HG03558 (cell line): ENCODE results near the gene MED10.

Experiments
- ATAC-seq: cut with Tn5 transposase; IDR thresholded peaks from one replicate; pipeline ENCODE4 v1.9.1; 2021; ENCODE audit warnings: moderate number of reproducible peaks; ENCODE audit not compliant: unreplicated experiment; ENCODE audit errors: extremely low read depth

The MED10 gene

GRCh38 chr5:6377905-6378765 lies at the start of gene MED10:
TSS of gene MED10 (minus strand) at chr5:6378547. CDS start at chr5:6378483, 64 bp downstream.
- peak; percentile 98 for ATAC-seq

DNA sequence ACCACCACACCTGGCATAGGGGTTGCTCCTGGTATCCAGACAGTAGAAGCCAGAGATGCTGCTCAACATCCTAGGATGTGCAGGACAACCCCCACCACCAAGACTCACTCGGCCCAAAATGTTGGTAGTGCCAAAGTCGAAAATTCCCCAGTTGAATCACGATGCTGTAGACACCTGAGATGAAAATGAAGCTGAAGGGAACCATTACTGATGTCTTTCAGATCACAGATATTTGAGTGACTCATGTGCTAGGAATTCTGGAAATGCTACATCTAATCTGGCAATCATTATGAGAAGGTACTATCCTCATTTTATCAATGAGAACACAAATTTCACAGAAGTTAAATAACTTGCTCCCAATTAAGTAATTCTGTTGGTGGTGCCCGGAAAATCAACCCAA lies 49.3 kb upstream of the MED10 start:
- ATAC-seq: no peak

DNA sequence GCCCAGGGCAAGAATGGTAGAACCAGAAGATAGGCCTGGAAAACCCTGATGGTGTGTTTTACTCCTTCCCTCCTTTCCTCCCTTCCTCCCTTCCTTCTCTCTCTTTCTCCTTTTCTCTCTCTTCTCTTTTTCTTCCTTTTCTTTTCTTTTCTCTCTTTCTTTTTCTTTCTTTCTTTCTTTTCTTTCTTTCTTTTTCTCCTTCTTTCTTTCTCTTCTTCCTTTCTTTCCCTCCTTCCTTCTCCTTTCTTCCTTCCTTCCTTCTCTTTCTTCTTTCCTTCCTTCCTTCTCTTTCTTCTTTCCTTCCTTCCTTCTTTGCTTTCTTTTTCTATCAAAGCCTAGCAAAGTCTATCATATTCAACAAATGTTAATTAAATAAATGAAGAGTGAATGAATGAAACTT lies 46.4 kb upstream of the MED10 start:
- ATAC-seq: no peak

- no peak for ATAC-seq
Measured at GRCh38 chr5:6424110-6424659, 45.8 kb upstream of the MED10 start.

GRCh38 chr5:6423327-6424109 lies 45.2 kb upstream of the MED10 start:
- no peak for ATAC-seq

DNA sequence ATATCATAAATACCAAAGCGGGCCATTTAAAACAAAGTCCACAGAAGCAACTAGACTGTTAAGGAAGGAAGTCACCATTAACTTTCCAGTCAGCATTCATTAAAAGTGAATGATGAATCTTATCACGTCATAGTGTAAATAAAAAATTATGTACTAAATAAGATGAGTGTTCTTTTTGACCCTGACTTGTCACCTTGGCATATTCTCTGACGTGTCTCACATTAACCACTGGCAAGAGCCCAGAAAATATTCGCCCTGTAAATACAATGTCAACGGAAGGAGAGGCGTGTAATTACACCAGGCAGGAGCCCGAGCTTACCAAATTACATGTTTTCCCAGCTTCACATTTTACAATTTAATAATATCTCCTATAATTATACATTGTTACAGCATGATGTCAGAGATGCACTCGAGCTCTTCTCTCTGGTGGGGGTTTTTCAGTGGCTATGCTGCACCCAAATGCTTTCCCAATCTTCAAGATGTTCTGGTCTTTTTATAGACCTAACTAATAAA lies 41.0 kb upstream of the MED10 start:
- no peak for ATAC-seq

DNA sequence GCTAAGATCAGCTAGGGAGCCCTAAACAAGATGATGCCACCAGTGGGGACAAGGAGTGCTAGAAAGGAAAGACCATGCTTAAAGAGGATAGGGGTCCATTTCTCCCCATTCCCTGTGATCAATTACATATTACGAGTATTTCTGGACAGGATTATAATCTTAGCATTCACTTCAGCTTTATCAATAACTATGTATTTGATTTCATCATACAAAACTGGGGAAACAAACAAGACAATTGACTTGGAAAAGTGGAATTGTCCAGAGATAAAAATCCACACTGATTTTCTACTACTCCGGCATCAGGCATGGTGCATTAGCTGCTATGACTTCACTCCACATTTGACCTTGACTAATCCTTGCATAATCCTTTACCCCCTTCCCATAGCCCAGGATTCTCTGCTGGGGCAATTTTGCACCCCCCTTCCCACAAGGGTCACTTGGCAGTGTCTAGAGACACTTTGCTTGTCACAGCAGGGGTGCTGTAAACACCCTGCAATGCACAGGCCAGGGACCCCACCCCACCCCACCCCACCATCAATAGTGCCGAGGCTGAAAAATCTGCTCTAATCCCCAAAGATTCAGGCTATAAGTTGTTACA lies 40.4 kb upstream of the MED10 start:
- no peak for ATAC-seq

DNA sequence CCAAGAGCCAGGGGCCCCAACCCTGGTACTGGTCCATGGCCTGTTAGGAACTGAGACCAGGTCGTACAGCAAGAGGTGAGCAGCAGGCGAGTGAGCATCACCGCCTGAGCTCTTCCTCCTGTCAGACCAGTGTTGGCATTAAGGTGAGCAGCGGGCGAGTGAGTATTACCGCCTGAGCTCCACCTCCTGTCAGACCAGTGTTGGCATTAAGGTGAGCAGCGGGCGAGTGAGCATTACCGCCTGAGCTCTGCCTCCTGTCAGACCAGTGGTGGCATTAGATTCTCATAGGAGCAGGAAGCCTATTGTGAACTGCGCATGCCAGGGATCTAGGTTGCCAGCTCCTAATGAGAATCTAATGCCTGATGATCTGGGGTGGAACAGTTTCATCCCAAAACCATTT lies 39.3 kb upstream of the MED10 start:
- no peak for ATAC-seq

DNA sequence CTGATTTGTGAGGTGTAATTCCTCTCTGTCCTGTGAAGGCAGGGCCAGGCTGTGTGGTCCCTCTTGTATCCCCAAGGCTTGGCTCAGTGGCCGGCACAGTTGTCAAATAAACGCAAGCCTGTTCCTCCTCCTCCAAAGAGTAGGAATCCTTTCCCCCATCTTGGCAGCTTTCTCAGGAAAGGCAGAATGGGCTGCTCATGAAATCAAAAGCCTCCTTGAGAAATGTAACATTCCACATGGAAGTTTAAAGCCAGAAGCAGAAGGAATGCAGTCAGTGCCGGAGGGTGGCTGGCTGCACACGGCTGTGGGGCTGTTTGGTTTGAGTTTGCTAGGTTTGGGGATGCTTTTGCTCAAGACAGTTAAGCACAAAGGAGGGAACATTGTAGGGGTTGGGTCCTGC lies 34.5 kb upstream of the MED10 start:
- ATAC-seq: no peak

- no peak for ATAC-seq
Measured at GRCh38 chr5:6411141-6411540, 32.8 kb upstream of the MED10 start.

DNA sequence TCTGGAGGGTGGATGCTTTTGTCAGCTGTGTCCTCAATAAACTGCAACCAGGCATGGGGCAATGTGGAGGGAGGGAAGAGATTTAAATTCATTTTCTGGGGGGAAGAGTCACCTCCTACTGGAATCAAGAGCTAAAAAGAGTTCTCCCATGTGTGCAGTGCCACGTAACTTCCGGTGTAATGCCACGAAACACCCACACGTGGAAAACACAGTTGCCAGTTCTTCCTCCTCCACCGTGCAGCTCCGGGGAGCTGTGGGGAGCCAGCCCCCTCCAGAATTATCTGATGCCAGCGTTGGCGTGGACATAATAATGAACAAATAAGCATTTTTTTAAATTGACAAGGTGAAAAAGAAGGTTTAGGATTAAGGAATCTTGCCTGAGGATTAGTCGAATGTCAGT lies 32.1 kb upstream of the MED10 start:
- no peak for ATAC-seq

DNA sequence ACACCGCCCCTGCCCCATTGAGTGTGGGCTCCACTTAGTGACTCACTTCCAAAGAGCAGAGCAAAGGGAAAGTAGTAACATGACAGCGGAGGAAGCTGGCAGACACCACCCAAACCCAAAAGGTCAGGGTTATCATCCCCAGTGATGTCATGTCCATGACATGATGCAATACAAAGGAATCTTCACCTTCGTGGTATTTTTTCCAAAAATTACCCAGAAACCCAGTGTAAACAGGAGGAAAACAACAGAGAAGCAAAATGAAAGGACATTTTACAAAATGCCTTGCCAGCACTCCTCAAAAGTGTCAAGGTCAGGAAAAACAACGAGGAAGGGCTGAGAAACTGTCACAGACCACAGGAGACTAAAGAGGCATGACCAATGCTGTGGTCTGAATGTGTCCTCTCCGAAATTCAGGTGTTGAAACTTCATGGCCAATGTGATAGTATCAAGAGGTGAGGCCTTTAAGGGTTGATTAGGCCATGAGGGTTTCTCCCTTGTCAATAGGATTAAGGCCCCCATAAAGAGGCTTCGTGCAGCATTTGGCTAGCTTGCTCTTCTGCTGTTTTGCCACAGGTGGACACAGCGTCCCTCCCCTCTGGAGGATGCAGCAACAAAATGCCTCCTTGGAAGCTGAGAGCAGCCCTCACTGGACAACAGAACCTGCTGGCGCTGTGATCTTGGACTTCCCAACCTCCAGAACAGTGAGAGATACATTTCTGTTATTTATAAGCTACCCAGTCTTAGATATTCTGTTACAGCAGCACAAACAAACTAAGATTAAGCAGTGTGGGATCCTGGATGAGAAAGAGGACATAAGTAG lies 30.5 kb upstream of the MED10 start:
- ATAC-seq: no peak

DNA sequence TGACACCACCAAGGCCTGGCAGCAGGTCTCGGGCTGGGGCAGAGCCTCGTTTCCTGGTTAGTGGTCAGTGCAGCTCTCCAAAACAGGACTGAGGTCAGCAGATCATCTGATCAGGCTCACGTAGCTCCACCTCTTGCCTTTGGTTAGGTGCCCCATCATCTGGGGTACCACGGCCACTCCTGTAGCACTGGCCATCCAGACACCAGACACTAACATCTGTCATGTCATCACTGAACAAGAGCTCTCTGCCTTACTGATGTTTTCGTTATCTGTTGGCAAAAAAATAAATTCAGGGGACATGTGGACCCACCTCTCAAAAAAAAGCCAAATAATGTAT lies 29.9 kb upstream of the MED10 start:
- no peak for ATAC-seq

GRCh38 chr5:6407558-6408259 lies 29.4 kb upstream of the MED10 start:
- no peak for ATAC-seq

DNA sequence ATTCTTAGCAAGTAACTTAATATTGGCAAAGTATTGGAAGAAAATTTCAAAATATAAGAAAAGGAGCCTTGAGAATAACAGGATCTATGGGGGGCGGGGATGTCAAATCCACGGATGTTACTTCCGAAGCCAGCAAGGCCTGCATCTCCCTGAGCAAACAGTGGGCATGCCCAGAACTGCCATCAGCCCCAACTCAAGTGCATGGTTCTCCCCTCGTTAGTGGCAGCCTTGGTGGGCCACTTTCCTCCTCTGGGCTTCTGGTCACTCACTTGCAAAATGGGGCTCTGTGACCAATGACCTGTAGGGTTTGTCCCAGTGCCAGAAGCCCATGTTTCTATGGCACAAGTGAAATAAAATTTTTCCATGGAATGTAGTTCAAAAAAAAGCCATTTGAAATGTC lies 27.2 kb upstream of the MED10 start:
- ATAC-seq: no peak

DNA sequence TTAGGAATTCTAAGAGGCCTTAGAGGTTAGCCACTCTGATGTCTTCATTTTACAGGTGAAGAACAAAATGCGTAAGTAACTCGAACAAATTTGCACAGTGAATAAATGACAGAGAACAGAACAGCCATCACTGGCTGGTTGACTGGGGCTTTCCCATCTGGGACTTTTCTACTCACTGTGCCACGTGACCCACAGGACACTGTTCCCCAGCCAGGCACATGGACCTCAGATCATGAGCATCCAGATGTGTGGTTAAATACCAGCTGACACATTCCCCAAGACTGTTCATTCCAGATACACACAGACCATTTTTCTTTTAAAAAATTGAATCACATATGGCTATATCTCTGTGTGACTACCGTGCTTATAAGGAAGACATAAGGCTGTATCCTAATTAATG lies 25.8 kb upstream of the MED10 start:
- no peak for ATAC-seq

DNA sequence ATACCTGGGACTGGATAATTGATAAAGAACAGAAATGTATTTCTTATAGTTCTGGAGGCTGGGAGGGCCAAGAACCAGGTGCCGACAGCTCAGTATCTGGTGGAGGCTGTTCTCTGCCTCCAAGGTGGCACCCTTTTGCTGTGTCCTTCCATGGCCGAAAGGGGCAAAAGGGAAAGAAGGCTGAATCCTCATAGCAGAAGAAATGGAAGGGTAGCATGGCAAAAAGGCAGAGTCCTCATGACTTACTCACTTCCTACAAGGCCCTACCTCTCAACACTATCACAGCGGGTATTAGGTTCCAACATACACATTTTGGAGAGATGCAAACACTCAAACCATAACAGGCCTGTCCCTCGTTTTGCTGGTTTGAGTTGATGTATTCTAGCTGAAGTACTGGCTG lies 25.1 kb upstream of the MED10 start:
- no peak for ATAC-seq

DNA sequence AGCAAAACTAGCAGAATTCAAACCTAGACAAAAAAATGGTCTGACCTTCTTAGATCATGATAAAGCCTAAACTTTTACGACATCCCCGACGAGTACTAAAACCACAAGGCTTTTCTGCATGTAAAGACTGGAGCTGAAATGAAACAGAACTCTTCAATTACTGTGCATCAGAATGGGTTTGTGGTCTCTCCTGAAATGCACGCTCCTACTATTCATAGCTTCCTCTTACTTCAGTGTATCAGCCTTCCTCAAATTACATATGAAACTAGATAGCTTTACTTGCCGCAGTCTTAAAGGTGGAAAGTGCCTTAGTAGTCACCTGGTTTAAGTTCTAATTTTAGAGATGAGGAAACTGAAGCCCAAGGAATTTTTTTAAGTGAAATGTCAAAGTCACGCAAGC lies 24.6 kb upstream of the MED10 start:
- no peak for ATAC-seq

GRCh38 chr5:6401410-6401809 lies 23.1 kb upstream of the MED10 start:
- no peak for ATAC-seq
